Cardiac fibroblast (primary cell): ENCODE results near the gene OR2T4.

Experiments used
- DNase-seq, 2 donors: peaks; one replicate each; pipeline versions ENCODE4 v3.0.0 to v3.0.0-alpha.2; 2010; ENCODE audit warnings: low read depth in 2 of 2
- H3K4me3 ChIP-seq, 2 donors: replicated peaks in 1 of 2; 1 replicate in 1 of 2; 2 replicates in 1 of 2; pipeline ENCODE4 v1.5.1; 2011; ENCODE audit warnings: low read depth in 2 of 2, low read length in 2 of 2, mild to moderate bottlenecking in 2 of 2, moderate library complexity in 1 of 2
- TF ChIP-seq, protein P1 (sequence below): IDR thresholded peaks from one replicate; pipeline ENCODE4 v1.5.1; 2011; ENCODE audit warnings: low read depth, mild to moderate bottlenecking, low read length, inconsistent platforms

The OR2T4 gene, protein sequence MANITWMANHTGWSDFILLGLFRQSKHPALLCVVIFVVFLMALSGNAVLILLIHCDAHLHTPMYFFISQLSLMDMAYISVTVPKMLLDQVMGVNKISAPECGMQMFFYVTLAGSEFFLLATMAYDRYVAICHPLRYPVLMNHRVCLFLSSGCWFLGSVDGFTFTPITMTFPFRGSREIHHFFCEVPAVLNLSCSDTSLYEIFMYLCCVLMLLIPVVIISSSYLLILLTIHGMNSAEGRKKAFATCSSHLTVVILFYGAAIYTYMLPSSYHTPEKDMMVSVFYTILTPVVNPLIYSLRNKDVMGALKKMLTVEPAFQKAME

GRCh38 chr1:248361121-248361715, at the start of gene OR2T4:
Gene OR2T4, plus strand, starts transcription at chr1:248361665. Its CDS starts 0 bp downstream, at chr1:248361665.
- TF ChIP-seq, protein P1, sequence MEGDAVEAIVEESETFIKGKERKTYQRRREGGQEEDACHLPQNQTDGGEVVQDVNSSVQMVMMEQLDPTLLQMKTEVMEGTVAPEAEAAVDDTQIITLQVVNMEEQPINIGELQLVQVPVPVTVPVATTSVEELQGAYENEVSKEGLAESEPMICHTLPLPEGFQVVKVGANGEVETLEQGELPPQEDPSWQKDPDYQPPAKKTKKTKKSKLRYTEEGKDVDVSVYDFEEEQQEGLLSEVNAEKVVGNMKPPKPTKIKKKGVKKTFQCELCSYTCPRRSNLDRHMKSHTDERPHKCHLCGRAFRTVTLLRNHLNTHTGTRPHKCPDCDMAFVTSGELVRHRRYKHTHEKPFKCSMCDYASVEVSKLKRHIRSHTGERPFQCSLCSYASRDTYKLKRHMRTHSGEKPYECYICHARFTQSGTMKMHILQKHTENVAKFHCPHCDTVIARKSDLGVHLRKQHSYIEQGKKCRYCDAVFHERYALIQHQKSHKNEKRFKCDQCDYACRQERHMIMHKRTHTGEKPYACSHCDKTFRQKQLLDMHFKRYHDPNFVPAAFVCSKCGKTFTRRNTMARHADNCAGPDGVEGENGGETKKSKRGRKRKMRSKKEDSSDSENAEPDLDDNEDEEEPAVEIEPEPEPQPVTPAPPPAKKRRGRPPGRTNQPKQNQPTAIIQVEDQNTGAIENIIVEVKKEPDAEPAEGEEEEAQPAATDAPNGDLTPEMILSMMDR, result no peak
- DNase-seq, result no peak
- H3K4me3 ChIP-seq, result no peak within 1 kb of the TSS

DNA sequence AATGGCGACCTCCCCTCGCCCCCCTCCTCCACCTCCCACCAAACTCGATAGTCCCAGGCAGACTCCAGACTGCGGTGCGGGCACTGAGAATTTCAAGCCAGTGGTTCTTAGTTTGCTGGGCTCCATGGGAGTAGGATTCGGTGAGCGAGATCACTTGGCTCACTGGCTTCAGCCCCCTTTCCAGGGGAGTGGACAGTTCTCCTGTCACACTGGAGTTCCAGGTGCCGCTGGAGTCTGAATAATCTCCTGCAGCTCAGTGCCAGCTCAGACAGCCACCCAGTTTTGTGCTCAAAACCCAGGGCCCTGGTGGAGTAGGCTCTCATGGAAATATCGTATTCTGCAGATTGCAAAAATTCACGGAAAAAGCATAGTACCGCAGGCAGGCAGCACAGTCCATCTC, 44.7 kb upstream of the OR2T4 start:
- no peak for DNase-seq
- TF ChIP-seq, protein P1, result no peak
- H3K4me3 ChIP-seq, result no peak overlapping the region

GRCh38 chr1:248324468-248324867, 37.0 kb upstream of the OR2T4 start, which contains the start of gene OR2M7:
Gene OR2M7, minus strand, starts transcription at chr1:248324568. Its CDS starts 0 bp downstream, at chr1:248324568.
- no peak within 1 kb of the TSS for H3K4me3 ChIP-seq
- TF ChIP-seq, protein P1, result no peak
- DNase-seq, result no peak

- TF ChIP-seq, protein P1, result no peak
- H3K4me3 ChIP-seq, result no peak overlapping the region
- no peak for DNase-seq
Measured at GRCh38 chr1:248343451-248343850, 18.0 kb upstream of the OR2T4 start.

DNA sequence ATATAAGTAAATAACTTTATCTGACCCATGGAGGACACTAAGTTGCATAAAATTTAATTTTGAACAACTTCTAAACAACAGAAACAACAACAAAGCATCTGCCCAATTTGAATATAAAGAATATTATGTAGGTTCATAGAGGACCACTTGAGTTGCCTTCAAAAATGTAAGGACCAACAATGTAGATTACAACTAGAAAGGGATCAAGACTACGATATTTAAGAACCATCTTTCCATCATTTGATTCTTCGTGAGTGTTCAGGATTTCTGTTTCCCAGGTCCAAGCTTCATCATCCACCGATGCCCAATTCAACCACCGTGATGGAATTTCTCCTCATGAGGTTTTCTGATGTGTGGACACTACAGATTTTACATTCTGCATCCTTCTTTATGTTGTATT, 13.0 kb upstream of the OR2T4 start, which contains the start of gene OR14C36:
Gene OR14C36, plus strand, starts transcription at position 301 of the 400 bp plus-strand sequence. Its CDS starts 0 bp downstream, at position 301.
- DNase-seq, result no peak
- TF ChIP-seq, protein P1, result no peak
- H3K4me3 ChIP-seq, result no peak within 1 kb of the TSS

DNA sequence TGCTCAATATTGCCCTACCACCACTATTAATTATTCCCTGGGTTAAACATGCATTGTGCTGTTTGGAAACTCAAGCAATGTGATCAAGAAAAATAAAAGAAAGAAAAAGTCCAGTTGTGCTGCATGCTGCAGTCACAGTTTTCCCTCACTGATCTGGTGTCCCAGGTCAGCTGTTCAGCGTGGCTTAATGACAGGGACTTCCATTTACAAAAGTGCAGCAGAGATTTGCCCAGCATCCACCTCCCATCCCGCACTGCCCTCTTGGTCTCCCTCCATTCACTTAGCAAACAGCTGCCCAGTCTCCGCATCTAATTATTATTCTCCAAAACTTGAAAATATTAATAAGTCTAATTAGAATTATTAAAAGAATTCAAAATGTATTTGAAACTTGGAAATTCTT, 2.0 kb upstream of the OR2T4 start:
- H3K4me3 ChIP-seq, result no peak overlapping the region
- DNase-seq, result no peak
- TF ChIP-seq, protein P1, result no peak
